ENCODE results near the gene SOBP.

Gene SOBP

DNA sequence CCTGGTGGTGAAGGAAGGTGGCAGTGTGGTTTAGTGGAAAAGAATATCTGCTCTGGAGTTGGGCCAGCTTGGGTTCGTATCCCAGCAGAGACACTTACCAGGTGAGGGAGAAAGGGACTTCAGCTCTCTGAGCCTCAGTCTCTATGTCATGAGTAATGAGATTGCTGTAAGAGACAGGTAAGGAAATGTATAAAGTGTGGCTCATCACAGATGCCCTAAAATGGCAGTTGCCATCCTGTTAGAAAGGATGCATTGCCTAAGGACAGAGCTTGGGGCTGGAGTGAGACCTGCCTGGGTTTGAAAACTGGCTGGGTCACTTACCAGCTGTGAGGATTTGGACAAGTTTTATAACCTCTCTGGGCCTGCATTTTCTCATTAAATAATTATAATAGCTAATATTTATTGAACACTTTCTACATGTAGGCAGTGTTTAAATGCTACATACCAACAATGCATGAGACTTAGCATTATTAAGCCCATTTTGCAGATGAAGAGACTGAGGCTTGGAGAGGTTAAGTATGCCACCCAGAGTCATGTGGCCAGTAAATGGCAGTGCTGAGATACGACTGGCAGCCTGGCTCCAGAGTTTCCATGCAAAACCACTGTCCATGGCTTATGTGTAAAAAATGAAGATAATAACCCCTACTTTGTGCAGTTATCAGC, 157.0 kb downstream of the SOBP start:
- DNase-seq: no peak

DNA sequence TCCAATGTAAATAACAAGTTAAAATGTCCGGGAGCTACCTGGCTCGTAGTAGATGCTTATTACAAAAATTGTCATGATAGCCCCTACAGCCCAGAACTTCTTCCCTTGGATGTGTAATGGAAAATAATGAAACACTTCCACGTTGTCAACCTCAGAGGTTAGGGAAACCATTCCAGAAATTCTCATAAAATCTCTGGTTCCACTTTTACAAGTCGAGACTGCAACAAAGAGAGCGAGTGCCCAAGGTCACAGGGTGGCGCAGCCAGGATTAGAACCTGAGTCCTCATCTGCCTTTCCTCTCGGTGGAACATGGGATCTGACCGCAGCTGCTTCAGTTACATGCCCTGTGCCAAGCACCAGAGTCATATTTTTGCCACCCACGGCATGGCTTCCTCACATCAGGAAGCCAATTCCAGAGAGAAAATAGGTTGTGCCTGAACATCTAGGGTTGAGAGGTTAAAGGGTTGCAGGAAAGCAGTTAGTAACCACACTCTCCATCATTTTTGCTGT, 157.6 kb downstream of the SOBP start:
- no peak for DNase-seq

DNA sequence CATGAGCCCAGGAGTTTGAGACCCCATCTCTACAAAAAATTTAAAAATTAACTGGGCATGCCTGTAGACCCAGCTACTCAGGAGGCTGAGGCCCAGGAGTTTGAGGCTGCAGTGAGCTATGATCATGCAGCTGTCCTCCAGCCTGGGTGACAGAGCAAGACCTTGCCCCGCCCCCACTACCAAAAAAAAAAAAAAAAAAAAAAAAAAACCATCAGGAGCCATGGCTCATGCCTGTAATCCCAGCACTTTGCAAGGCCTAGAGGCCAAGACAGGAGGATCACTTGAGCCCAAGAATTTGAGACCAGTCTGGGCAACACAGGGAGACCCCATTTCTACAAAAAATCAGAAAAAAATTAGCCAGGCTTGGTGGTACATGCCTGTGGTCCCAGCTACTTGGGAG, 159.1 kb downstream of the SOBP start:
- no peak for DNase-seq

DNA sequence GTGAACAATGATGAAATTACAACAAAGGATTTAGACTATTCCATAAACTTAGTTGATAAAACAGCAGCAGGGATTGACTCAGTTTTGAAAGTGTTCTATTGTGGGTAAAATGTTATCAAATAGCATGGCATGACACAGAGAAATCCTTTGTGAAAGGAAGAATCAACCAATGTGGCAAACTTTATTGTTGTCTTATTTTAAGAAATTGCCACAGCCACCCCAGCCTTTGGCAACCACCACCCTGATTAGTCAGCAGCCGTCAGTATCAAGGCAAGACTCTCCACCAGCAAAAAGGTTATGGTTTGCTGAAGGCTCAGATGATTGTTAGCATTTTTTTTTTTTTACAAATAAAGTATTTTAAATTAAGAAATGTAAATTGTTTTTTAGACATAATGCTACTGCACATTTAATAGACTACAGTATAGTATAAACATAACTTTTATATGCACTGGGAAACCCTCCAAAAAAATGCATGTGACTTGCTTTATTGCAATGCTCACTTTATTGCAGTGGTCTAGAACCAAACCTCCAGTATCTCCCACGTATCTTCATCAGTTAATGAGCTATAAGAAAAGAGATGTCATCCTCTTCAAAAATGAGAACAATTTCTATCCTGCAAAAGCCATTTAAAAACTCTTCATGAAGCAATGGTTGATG, 162.7 kb downstream of the SOBP start:
- DNase-seq: no peak

GRCh38 chr6:107653183-107653580, 163.3 kb downstream of the SOBP start:
- DNase-seq: no peak

DNA sequence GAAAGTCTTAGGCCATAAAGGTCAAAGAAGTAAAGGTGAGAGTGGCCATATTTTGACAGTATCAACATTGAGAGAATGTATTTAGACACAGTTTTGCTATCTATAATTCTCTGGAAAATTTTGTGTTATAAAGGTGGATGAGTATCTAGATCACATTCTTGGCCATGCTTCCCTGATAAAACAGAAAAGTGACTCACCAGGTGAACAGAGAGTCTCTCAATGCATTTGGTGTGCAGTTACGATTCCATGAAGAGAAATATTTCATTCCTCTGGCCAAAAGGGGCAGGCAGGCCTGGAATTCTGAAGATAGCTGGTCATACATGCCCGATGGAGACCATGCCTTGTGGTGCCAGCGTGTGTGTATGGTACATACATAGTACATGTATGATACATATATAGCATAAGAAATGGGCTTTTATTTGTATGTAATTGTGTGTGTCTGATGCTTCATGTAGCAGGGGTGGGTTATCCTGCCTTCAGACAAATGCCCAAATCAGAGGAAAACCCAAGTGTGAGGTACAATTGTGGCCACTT, 164.0 kb downstream of the SOBP start:
- DNase-seq: no peak

GRCh38 chr6:107654764-107655163, 164.8 kb downstream of the SOBP start:
- DNase-seq: no peak

- DNase-seq: no peak
Observed at GRCh38 chr6:107655245-107655644, 165.3 kb downstream of the SOBP start.

GRCh38 chr6:107655864-107656263, 165.9 kb downstream of the SOBP start:
- DNase-seq: no peak

- no peak for DNase-seq
Observed at GRCh38 chr6:107656401-107656800, 166.5 kb downstream of the SOBP start.

GRCh38 chr6:107656883-107657282, 167.0 kb downstream of the SOBP start:
- no peak for DNase-seq

GRCh38 chr6:107657373-107657754, 167.4 kb downstream of the SOBP start:
- DNase-seq: no peak

DNA sequence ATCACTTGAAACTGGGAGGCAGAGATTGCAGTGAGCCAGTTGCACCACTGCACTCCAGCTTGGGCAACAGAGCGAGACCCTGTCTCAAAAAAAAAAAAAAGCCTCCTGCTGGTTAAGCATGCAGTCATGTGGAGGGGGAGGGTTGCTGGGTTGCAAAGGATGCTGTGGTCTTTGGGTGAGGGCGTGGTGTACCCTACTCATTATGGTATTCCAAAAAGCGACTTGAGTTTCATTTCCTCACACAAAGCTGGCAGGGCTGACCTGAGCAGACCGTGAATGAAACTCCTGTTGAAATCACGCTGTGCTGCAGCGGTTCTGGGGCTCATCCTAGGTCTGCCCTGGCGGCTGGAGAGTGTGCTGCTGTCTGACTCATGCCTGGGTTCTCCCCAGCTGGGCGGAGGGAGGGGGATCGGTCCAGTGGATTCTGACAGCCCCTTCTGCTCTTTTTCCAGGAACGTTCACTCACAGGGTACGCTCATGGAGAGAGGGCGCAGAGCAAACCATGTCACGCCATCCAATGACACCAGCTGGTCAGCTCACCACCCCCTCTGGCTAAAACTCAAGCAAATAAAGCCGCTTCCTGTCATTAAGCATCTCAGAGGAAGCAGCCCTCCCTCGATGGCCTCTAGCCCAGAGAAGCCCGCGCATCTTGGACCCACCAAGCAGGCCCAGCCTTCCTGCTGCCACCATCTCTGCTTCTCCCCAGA, 168.0 kb downstream of the SOBP start:
- peak; percentile 85 for DNase-seq

DNA sequence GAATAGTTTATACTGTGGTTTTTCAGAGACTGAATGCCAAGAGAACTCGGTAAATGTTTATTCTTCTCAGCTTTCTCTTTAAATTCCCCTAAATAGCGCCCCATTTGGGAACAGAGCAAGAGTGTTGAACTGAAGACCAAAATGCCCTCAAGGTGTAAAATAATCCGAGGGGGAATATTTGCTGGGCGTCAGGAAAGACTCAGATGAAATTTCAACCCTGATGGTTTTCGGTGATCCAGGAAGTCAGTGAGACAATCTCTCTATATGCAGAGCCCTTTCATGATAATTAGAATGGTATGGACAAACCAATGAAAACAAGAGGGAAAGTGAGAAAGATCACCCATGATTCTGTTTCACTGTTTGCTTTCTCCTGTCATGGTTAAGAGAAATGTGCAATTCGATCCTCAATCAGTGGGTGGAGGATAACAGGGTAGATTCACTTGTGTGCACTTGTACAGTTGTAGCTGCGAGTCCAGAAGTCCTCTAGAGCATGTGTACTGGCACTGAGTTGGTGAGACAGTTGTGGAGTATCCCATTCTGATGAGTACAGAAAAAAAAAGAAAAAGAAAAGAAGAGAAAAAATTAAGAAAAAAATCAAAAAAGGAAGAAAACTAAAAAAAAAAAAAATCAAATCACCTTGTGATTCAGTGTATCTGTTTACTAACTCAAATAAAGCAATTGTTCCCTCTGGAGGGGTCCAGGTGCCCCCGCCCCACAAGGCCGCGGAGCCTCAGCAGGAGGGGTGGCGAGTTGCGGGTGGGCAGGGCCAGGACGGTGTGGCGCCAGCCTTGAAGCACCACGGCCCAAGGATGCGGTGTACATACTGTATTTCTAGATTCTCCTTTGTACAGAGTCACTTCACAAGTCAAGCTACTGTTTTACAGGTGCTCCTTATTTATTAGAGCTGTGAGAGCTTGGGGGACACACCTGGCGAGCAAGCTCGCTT, 169.3 kb downstream of the SOBP start:
- DNase-seq: no peak

DNA sequence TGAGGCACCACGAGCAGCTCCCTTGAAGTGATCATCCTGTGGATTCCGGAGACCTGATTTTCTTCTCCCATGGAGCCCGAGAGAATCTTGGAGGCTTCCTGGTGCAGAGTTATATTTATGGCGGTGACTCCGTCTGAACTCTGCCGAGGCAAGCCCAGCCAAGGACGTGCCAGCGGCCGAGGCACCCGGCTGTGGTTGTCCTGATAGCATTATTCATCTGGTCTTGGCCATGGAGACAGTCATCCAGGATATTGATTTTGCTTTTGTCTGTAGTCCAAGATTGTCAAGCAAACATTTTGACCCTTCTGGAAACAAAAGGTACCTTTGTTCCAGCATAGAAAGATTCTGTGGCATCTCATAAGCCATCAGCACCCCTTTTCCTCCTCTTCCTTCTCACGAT, 170.9 kb downstream of the SOBP start:
- no peak for DNase-seq

GRCh38 chr6:107661291-107661690, 171.4 kb downstream of the SOBP start:
- no peak for DNase-seq

GRCh38 chr6:107662333-107662732, 172.4 kb downstream of the SOBP start:
- DNase-seq: no peak

GRCh38 chr6:107663308-107663707, 173.4 kb downstream of the SOBP start:
- no peak for DNase-seq

DNA sequence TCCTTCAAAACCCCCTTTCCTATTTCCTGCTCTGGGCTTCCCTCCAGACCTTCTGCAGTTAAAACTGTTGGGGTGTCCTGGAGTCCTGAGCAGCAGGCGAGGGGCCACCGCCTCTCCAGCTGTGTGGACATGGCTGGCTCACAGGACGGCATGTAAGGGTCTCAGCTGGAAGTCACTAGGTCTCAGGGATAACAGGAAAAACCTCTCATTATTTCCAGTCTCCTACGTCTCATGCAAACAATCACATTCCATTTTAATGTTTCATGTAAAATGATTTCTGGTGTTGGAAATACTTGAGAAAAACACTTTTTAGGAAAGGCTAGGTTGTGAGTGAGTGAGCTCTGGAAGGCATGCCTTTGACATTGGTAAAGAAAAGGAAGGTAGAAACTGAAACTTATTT, 175.5 kb downstream of the SOBP start:
- no peak for DNase-seq

DNA sequence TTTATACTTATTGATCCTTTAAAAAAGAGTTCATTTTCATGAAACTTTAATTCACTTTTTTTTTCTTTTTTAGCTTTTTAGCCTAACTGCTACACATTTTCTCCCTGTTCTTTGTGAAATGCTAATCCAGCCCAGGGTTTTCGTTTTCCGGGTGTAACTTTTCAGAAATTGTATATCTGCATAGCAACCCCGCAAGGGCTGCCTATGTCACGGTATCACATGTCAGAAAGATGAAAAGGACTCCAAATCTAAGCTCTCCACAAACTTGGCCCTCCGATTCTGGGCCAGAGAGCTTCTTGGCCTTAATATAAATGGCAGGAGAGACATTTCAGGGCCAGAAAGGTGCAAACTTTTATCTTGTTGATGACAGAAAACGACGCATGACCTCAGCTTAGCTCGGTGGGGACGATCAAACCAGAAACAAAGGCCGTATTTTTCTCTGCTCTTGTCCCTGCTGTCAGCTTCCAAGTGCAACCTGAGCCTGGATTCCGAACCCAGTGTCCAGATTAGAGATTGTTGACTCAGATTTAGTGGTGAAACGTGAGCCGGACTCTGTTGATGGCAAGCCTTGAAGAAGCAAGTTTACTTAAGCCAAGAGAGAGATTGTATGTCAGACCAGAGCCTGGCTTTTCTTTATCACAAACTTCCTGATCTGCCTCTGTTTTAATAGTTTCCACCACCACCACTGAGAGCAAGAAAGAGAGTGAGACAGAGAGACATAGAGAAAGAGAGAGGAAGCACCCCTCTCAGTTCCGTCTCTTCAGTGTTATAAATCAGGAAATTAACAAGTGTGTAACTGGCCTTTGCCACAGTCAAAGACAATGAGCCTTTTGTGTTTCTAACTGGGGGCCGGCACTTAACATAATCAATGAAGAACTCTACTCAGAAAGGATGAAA, 176.4 kb downstream of the SOBP start:
- no peak for DNase-seq

- DNase-seq: no peak
Observed at GRCh38 chr6:107666981-107667601, 177.2 kb downstream of the SOBP start.
